Body of pancreas (tissue), 4 donors: ENCODE data around the gene NCOA6.

Source experiments
- POLR2A ChIP-seq, 3 donors: fragments of 450-650 bp; IDR thresholded peaks; one replicate each; pipeline ENCODE4 v1.6.1; 2016; ENCODE audit warnings: antibody characterized with exemption in 3 of 3, mild to moderate bottlenecking in 2 of 3
- TF ChIP-seq, protein P1 (sequence below), 7 experiments: fragments of 450-650 bp in 4 of 7; fragments of 200-600 bp in 3 of 7; sonication (generic) in 3 of 7; IDR thresholded peaks; one replicate each; pipeline ENCODE4 v1.5.1; 2016 to 2019; ENCODE audit warnings: antibody characterized with exemption in 7 of 7

DNA sequence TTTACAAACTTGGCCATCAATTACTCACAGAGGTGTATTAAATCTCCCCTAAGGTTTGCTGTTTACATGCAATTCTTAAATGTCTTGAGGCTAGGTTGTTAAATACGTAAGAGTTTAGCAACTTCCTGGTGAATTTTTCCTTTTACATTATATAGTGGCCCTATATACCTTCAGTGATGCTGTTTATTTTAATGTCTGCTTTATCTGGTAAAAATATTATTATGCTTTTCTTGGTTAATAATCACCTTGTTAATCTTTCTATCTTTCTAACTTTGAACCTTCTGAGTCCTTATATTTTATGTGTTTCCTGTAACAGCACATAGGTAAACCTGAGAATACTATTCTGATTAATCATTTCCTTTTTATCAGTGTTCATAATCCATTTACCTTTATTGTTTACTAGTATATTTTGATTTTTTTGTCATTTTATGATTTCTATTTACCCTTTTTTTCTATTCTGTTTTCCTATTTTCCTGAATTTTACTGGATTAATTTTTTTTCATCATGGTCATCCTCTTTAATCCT lies 63.4 kb downstream of the NCOA6 start:
- TF ChIP-seq, protein P1, sequence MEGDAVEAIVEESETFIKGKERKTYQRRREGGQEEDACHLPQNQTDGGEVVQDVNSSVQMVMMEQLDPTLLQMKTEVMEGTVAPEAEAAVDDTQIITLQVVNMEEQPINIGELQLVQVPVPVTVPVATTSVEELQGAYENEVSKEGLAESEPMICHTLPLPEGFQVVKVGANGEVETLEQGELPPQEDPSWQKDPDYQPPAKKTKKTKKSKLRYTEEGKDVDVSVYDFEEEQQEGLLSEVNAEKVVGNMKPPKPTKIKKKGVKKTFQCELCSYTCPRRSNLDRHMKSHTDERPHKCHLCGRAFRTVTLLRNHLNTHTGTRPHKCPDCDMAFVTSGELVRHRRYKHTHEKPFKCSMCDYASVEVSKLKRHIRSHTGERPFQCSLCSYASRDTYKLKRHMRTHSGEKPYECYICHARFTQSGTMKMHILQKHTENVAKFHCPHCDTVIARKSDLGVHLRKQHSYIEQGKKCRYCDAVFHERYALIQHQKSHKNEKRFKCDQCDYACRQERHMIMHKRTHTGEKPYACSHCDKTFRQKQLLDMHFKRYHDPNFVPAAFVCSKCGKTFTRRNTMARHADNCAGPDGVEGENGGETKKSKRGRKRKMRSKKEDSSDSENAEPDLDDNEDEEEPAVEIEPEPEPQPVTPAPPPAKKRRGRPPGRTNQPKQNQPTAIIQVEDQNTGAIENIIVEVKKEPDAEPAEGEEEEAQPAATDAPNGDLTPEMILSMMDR (IDR thresholded peaks at IDR 0.05): no peak
- TF ChIP-seq POLR2A (IDR thresholded peaks at IDR 0.05): no peak
